SU-DHL-6 (cell line): Measurements from ENCODE around the gene TMEM50B.

Source experiments
- EZH2phosphoT487 ChIP-seq: fragments of 200-600 bp; sonication (generic), shearing (Covaris generic); conservative IDR thresholded peaks from 2 replicates; pipeline ENCODE4 v1.6.1; 2018; ENCODE audit warnings: mild to moderate bottlenecking, antibody characterized with exemption, low read length, moderate library complexity, mixed read lengths
- TF ChIP-seq, protein P1 (sequence below): fragments of 200-600 bp; sonication (generic); IDR thresholded peaks from one replicate; pipeline ENCODE4 v1.5.1; 2017; ENCODE audit warnings: antibody characterized with exemption, mild to moderate bottlenecking, low read length, moderate library complexity; ENCODE audit not compliant: insufficient read depth, poor library complexity, severe bottlenecking

DNA sequence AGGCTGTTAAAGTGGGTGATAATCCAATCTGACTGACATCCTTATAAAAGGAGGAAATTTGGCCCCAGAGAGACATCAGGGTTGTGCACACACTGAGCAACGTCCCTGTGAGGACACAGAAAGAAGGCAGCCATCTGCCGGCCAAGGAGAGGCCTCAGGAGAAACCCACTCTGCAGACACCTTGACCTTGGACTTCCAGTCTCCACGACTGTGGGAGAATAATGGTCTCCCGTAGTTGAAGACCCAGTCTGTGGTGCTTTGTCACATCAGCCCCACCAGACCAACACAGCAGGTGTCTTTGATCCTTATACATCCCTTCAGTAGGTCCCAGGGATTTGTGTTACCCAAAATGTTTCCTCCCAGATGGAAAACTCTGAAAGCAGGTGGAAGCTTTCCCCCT, 16.0 kb upstream of the TMEM50B start:
- TF ChIP-seq, protein P1, sequence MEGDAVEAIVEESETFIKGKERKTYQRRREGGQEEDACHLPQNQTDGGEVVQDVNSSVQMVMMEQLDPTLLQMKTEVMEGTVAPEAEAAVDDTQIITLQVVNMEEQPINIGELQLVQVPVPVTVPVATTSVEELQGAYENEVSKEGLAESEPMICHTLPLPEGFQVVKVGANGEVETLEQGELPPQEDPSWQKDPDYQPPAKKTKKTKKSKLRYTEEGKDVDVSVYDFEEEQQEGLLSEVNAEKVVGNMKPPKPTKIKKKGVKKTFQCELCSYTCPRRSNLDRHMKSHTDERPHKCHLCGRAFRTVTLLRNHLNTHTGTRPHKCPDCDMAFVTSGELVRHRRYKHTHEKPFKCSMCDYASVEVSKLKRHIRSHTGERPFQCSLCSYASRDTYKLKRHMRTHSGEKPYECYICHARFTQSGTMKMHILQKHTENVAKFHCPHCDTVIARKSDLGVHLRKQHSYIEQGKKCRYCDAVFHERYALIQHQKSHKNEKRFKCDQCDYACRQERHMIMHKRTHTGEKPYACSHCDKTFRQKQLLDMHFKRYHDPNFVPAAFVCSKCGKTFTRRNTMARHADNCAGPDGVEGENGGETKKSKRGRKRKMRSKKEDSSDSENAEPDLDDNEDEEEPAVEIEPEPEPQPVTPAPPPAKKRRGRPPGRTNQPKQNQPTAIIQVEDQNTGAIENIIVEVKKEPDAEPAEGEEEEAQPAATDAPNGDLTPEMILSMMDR = no peak
- TF ChIP-seq EZH2phosphoT487 = no peak
